ENCODE measurements around the gene RGP1. TPM values are rescaled to one million over a fixed set of nuclear protein-coding genes. Genes with fewer than 3 reads are reported as not detected.
A peak's percentile ranks its signal among the peaks of the same experiment; 100 is the strongest.

Gene RGP1
- total and polyA plus RNA-seq, 9 of the 15 experiments (the other 6 are each of a cell fraction or from before 2014, with no cell fraction given), result 0.42 to 13.8 (median 6.7) TPM

- 0 out of 2 replicates have a peak, but pooled peaks have one; percentile 32 for TF ChIP-seq ZNF592 (IDR thresholded peaks at IDR 0.05)
- peak; percentile 74 for TF ChIP-seq DACH1 (IDR thresholded peaks at IDR 0.05; ENCODE audit: partially characterized antibody)
- TF ChIP-seq JUND (IDR thresholded peaks at IDR 0.05; ENCODE audit: borderline replicate concordance, low read depth, low read length), result 0 out of 2 replicates have a peak, but pooled peaks have one; percentile 7
- TF ChIP-seq JUND (tag; IDR thresholded peaks at IDR 0.05; ENCODE audit: borderline replicate concordance, low read depth, low read length), result no peak; the same call in 2 of the 3 replicates
- peak; percentile 42; the same call in 1 of the 2 replicates for TF ChIP-seq POLR2AphosphoS5 (IDR thresholded peaks at IDR 0.05; ENCODE audit: control insufficient read depth, insufficient read depth, low read depth, low read length)
- TF ChIP-seq STAG1 (CRISPR knock-in tag; IDR thresholded peaks at IDR 0.05; ENCODE audit: borderline replicate concordance), result no peak
Measured at GRCh38 chr9:35801328-35802128, 52.4 kb downstream of the RGP1 start (continued).
